H9 (cell line): ENCODE data around the gene PPHLN1. TPM values are rescaled to one million over a fixed set of nuclear protein-coding genes. Genes with fewer than 3 reads are reported as not detected.
A peak's percentile ranks its signal among the peaks of the same experiment; 100 is the strongest.

Experiments
- DNase-seq: peaks from one replicate; pipeline ENCODE4 v3.0.0-alpha.2; 2017
- H2AFZ ChIP-seq: one replicate; pipeline ENCODE4 v1.6.1; 2013; ENCODE audit warnings: mild to moderate bottlenecking, low read length, control low read depth, moderate library complexity
- H2AK5ac ChIP-seq: 2 replicates; pipeline ENCODE4 v1.6.1; 2013; ENCODE audit warnings: low read length, control low read depth, mixed read lengths; ENCODE audit not compliant: insufficient read length
- H2BK120ac ChIP-seq: one replicate; pipeline ENCODE4 v1.6.1; 2013; ENCODE audit warnings: low read depth, mild to moderate bottlenecking, low read length, control low read depth, inconsistent platforms; ENCODE audit not compliant: poor library complexity, severe bottlenecking
- H2BK12ac ChIP-seq: 2 replicates; pipeline ENCODE4 v1.6.1; 2013; ENCODE audit warnings: low read length, control low read depth, mixed read lengths, low read depth; ENCODE audit not compliant: insufficient read length
- H2BK15ac ChIP-seq: 2 replicates; pipeline ENCODE4 v1.6.1; 2013; ENCODE audit warnings: low read depth, low read length, control low read depth
- H2BK20ac ChIP-seq: one replicate; pipeline ENCODE4 v1.6.1; 2013; ENCODE audit warnings: low read depth, mild to moderate bottlenecking, low read length, control low read depth, inconsistent platforms; ENCODE audit not compliant: poor library complexity, severe bottlenecking
- H2BK5ac ChIP-seq: 2 replicates; pipeline ENCODE4 v1.6.1; 2013; ENCODE audit warnings: low read length, control low read depth, mixed read lengths; ENCODE audit not compliant: insufficient read length
- H3K14ac ChIP-seq: 2 replicates; pipeline ENCODE4 v1.6.1; 2013; ENCODE audit warnings: low read length, control low read depth; ENCODE audit not compliant: insufficient read depth
- H3K18ac ChIP-seq: 2 replicates; pipeline ENCODE4 v1.6.1; 2013; ENCODE audit warnings: low read depth, mild to moderate bottlenecking, mixed read lengths, low read length, control low read depth; ENCODE audit not compliant: insufficient read length
- H3K23ac ChIP-seq: 2 replicates; pipeline ENCODE4 v1.6.1; 2013; ENCODE audit warnings: low read length, control low read depth, mixed read lengths, low read depth; ENCODE audit not compliant: insufficient read length
- H3K23me2 ChIP-seq: 2 replicates; pipeline ENCODE4 v1.6.1; 2013; ENCODE audit warnings: low read depth, mild to moderate bottlenecking, mixed read lengths, low read length, control low read depth; ENCODE audit not compliant: insufficient read length, poor library complexity, severe bottlenecking
- H3K27ac ChIP-seq: 2 replicates; pipeline ENCODE4 v1.5.1; 2013; ENCODE audit warnings: low read length, control low read depth, mixed read lengths, low read depth; ENCODE audit not compliant: insufficient read length
- H3K27me3 ChIP-seq: 2 replicates; pipeline ENCODE4 v1.6.1; 2013; ENCODE audit warnings: low read length, control low read depth, inconsistent platforms; ENCODE audit not compliant: insufficient read depth
- H3K4ac ChIP-seq: 2 replicates; pipeline ENCODE4 v1.6.1; 2013; ENCODE audit warnings: low read depth, mild to moderate bottlenecking, control low read depth, inconsistent platforms, low read length, moderate library complexity
- H3K4me1 ChIP-seq: 2 replicates; pipeline ENCODE4 v1.6.1; 2013; ENCODE audit warnings: low read length, control low read depth, inconsistent platforms; ENCODE audit not compliant: insufficient read depth
- H3K4me2 ChIP-seq: 2 replicates; pipeline ENCODE4 v1.6.1; 2013; ENCODE audit warnings: low read length, control low read depth, mixed read lengths; ENCODE audit not compliant: insufficient read length, insufficient read depth
- H3K56ac ChIP-seq: 2 replicates; pipeline ENCODE4 v1.6.1; 2013; ENCODE audit warnings: low read depth, mild to moderate bottlenecking, mixed read lengths, low read length, control low read depth; ENCODE audit not compliant: insufficient read length
- H3K79me1 ChIP-seq: 2 replicates; pipeline ENCODE4 v1.6.1; 2013; ENCODE audit warnings: low read depth, mild to moderate bottlenecking, moderate library complexity, low read length, control low read depth, inconsistent platforms; ENCODE audit not compliant: insufficient read depth, poor library complexity, severe bottlenecking
- H3K79me2 ChIP-seq: 2 replicates; pipeline ENCODE4 v1.6.1; 2013; ENCODE audit warnings: low read length, control low read depth, inconsistent platforms; ENCODE audit not compliant: insufficient read depth
- H3K9ac ChIP-seq: 2 replicates; pipeline ENCODE4 v1.6.1; 2013; ENCODE audit warnings: low read length, control low read depth, mixed read lengths; ENCODE audit not compliant: insufficient read length; ENCODE audit errors: extremely low read depth
- H3K9me3 ChIP-seq: one replicate; pipeline ENCODE4 v1.6.1; 2013; ENCODE audit warnings: low read depth, low read length, inconsistent platforms; ENCODE audit not compliant: control insufficient read depth
- H3T11ph ChIP-seq: one replicate; pipeline ENCODE4 v1.6.1; 2013; ENCODE audit warnings: mild to moderate bottlenecking, low read length, control low read depth, inconsistent platforms
- H4K20me1 ChIP-seq: one replicate; pipeline ENCODE4 v1.6.1; 2013; ENCODE audit not compliant: control insufficient read depth, insufficient read length, insufficient read depth
- H4K5ac ChIP-seq: 2 replicates; pipeline ENCODE4 v1.6.1; 2013; ENCODE audit warnings: low read depth, mild to moderate bottlenecking, mixed read lengths, low read length, control low read depth; ENCODE audit not compliant: insufficient read length
- H4K8ac ChIP-seq: replicated peaks from 2 replicates; pipeline ENCODE4 v1.6.1; 2013; ENCODE audit warnings: low read length, control low read depth, mixed read lengths, low read depth; ENCODE audit not compliant: insufficient read length
- H4K91ac ChIP-seq: 2 replicates; pipeline ENCODE4 v1.6.1; 2013; ENCODE audit warnings: low read depth, mild to moderate bottlenecking, moderate library complexity, mixed read lengths, low read length, control low read depth; ENCODE audit not compliant: insufficient read length
- H3K27ac Mint-ChIP-seq, 3 experiments: 2 replicates in 2 of 3; 3 replicates in 1 of 3; pipeline ENCODE4 v1.8.0; 2020 to 2021; ENCODE audit warnings: mixed read lengths in 3 of 3, mild to moderate bottlenecking in 1 of 3, moderate library complexity in 1 of 3
- H3K27me3 Mint-ChIP-seq: 2 replicates; pipeline ENCODE4 v1.8.0; 2021; ENCODE audit warnings: low read depth, mild to moderate bottlenecking, moderate library complexity, mixed read lengths
- H3K36me3 Mint-ChIP-seq, 3 experiments: 2 replicates in 2 of 3; 3 replicates in 1 of 3; pipeline ENCODE4 v1.8.0; 2020 to 2021; ENCODE audit warnings: low read depth in 3 of 3, mixed read lengths in 3 of 3; ENCODE audit not compliant: insufficient read depth in 1 of 3
- H3K4me1 Mint-ChIP-seq, 2 experiments: 2 replicates each; pipeline ENCODE4 v1.8.0; 2020; ENCODE audit warnings: mixed read lengths in 2 of 2
- H3K4me3 Mint-ChIP-seq, 2 experiments: 2 replicates in 1 of 2; 3 replicates in 1 of 2; pipeline ENCODE4 v1.8.0; 2020 to 2021; ENCODE audit warnings: mild to moderate bottlenecking in 2 of 2, mixed read lengths in 2 of 2, moderate library complexity in 1 of 2
- H3K9me3 Mint-ChIP-seq, 2 experiments: 2 replicates in 1 of 2; 3 replicates in 1 of 2; pipeline ENCODE4 v1.8.0; 2020; ENCODE audit warnings: mild to moderate bottlenecking in 2 of 2, mixed read lengths in 2 of 2, moderate library complexity in 1 of 2
- CTCF ChIP-seq: fragments of 200-600 bp; sonication (generic); conservative IDR thresholded peaks from 3 replicates; pipeline ENCODE4 v1.8.0; 2021; ENCODE audit warnings: antibody characterized with exemption, mild to moderate bottlenecking
- WGBS: extraction: QIAGEN DNeasy Blood & Tissue Kit; methylation state at CpG from one replicate; pipeline ENCODE4 v1.1.7; 2013; ENCODE audit warnings: missing lambda C conversion rate, low lambda C conversion rate, mixed read lengths; ENCODE audit not compliant: insufficient read length; ENCODE audit errors: extremely low coverage; 5-methylcytosine and 5-hydroxymethylcytosine counted together
- total RNA-seq: library from RNA; stranded (reverse); gene quantifications from 2 replicates; pipeline ENCODE4 v1.2.1, GENCODE V29; 2021

The PPHLN1 gene
- total RNA-seq, 1 experiment from 2014 or later: 66.2 TPM

- no peak overlapping the region for H3K18ac ChIP-seq
- H3K9me3 ChIP-seq: no peaks in the 10 kb centered on the region
- Mint-ChIP-seq H3K4me1 (peaks cover 17 to 18% of the 10 kb centered on the region in 2 experiments), H3K9me3 (no peaks in the 10 kb centered on the region), H3K27me3 (no peaks in the 10 kb centered on the region), H3K36me3 (peaks cover 0 to 37% (median 12%) of the 10 kb centered on the region in 3 experiments; a peak in 6 of 7 replicates), H3K4me3 (peak overlapping the region; percentile 95 to 97), H3K27ac (peak overlapping the region; percentile 98 to 99 (median 99))
- H2BK15ac ChIP-seq: no peak overlapping the region
- H3K14ac ChIP-seq: no peak overlapping the region
- peak overlapping the region; percentile 98 for H3K4me2 ChIP-seq
- no CpG with 5 or more reads among the region's 7 CpGs for WGBS
- H4K8ac ChIP-seq: no peak overlapping the region
- no peak overlapping the region for H3K56ac ChIP-seq
- no peak overlapping the region for H2AK5ac ChIP-seq
- H2BK5ac ChIP-seq: no peak overlapping the region
- no peak for DNase-seq
- no peaks in the 10 kb centered on the region for H3K4me1 ChIP-seq
- peaks cover 6% of the 10 kb centered on the region for H3K23me2 ChIP-seq
- H4K5ac ChIP-seq: no peak overlapping the region
- no peaks in the 10 kb centered on the region for H3K79me1 ChIP-seq
- no peak overlapping the region for H3K23ac ChIP-seq
- H4K20me1 ChIP-seq: no peaks in the 10 kb centered on the region
- H3T11ph ChIP-seq: no peak overlapping the region
- no peak overlapping the region for H2BK12ac ChIP-seq
- no peak overlapping the region for H2BK20ac ChIP-seq
- peak overlapping the region; percentile 1 for H2AFZ ChIP-seq
- TF ChIP-seq CTCF: no peak
- peak overlapping the region; percentile 78 for H3K27ac ChIP-seq
- no peaks in the 10 kb centered on the region for H3K27me3 ChIP-seq
- no peak overlapping the region for H3K4ac ChIP-seq
- H3K9ac ChIP-seq: peak overlapping the region; percentile 62
- H4K91ac ChIP-seq: no peak overlapping the region
- no peak overlapping the region for H2BK120ac ChIP-seq
- peaks cover 20% of the 10 kb centered on the region; the same call in 1 of the 2 replicates for H3K79me2 ChIP-seq
These were observed 678 bp upstream of the PPHLN1 start for GRCh38 chr12:42325326-42325652.
